Testis (tissue), 3 donors: Measurements from ENCODE around the gene PIP5K1B. TPM values are rescaled to one million over a fixed set of nuclear protein-coding genes. Genes with fewer than 3 reads are reported as not detected.

ENCODE experiments used
- DNase-seq: peaks from one replicate; pipeline ENCODE4 v3.0.0-alpha.2; 2019
- H3K27ac ChIP-seq, 2 donors: fragments of 200-600 bp; sonication (generic); one replicate each; pipeline ENCODE4 v1.5.1; 2019
- H3K27me3 ChIP-seq: fragments of 200-600 bp; sonication (generic); one replicate; pipeline ENCODE4 v1.5.1; 2019
- H3K36me3 ChIP-seq: fragments of 200-600 bp; sonication (generic); one replicate; pipeline ENCODE4 v1.5.1; 2017; ENCODE audit warnings: low read depth; ENCODE audit errors: missing control alignments
- H3K4me1 ChIP-seq: fragments of 200-600 bp; sonication (generic); one replicate; pipeline ENCODE4 v1.5.1; 2019
- H3K4me3 ChIP-seq, 2 donors: fragments of 200-600 bp; sonication (generic); one replicate each; pipeline ENCODE4 v1.5.1; 2017 to 2019
- H3K9me3 ChIP-seq: fragments of 200-600 bp; sonication (generic); one replicate; pipeline ENCODE4 v1.5.1; 2017
- CTCF ChIP-seq, 3 experiments: fragments of 450-650 bp in 2 of 3; fragments of 200-600 bp in 1 of 3; sonication (generic) in 1 of 3; IDR thresholded peaks; one replicate each; pipeline ENCODE4 v1.5.1; 2016 to 2019; ENCODE audit warnings: antibody characterized with exemption in 3 of 3, mild to moderate bottlenecking in 2 of 3, moderate library complexity in 1 of 3
- POLR2A ChIP-seq: fragments of 450-650 bp; IDR thresholded peaks from one replicate; pipeline ENCODE4 v1.6.1; 2017; ENCODE audit warnings: antibody characterized with exemption, mild to moderate bottlenecking, moderate library complexity
- WGBS, 2 donors: methylation state at CpG; one replicate each; pipeline ENCODE4 v1.1.5; 2018; 5-methylcytosine and 5-hydroxymethylcytosine counted together
- intact Hi-C: fragments of 100-400 bp; cut with DNase I; formaldehyde crosslinking; loops from one replicate; pipeline ENCODE4 v1.15.1; 2023; ENCODE audit warnings: low total_unique reads
- polyA plus RNA-seq: library from polyadenylated mRNA; stranded (reverse); fragments of 350-450 nt; fragmentation: Illumina TruSeq; extraction: RNeasy Lipid Tissue Mini Kit (QIAGEN cat#74804); gene quantifications from one replicate; pipeline ENCODE4 v1.2.3, GENCODE V29; 2014; ENCODE audit warnings: low read depth, low replicate concordance; ENCODE audit not compliant: insufficient read depth
- total RNA-seq, 2 donors: library from RNA; depleted of rRNA; stranded (reverse); fragments of >200 nt; gene quantifications; one replicate each; pipeline ENCODE4 v1.2.3, GENCODE V29; 2016

The PIP5K1B gene
- total and polyA plus RNA-seq, 3 donors from 2014 or later: 53.6 to 70.5 (median 66.9) TPM

DNA sequence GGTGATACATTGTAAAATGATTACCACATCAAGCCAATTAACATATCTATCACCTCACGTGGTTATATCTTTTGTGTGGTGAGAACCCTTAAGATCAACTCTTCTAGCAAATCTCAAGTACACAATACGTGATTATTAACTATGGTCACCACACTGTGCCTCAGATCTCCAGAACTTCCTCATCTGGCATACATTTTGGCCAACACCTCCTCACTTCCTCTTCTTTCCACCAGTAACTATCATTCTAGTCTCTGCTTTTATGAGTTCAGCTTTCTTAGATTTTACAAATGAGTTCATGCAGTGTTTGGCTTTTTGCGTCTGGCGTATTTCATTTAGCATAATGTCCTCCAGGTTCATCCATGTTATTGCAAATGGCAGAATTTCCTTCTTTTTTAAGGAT lies 273.0 kb downstream of the PIP5K1B start:
- H3K9me3 ChIP-seq: no peaks in the 10 kb centered on the region
- no peaks in the 10 kb centered on the region for H3K27me3 ChIP-seq
- 91 to 92% methylated on average over 4 of the region's 4 CpGs for WGBS, 2 donors
- no peak for TF ChIP-seq CTCF (IDR thresholded peaks at IDR 0.05)
- TF ChIP-seq POLR2A: no peak
- H3K27ac ChIP-seq: no peak overlapping the region
- DNase-seq: no peak
- peaks cover 20% of the 10 kb centered on the region for H3K4me1 ChIP-seq
- intact Hi-C loops: no loop called here
- H3K4me3 ChIP-seq: no peak overlapping the region
- H3K36me3 ChIP-seq: no peaks in the 10 kb centered on the region

DNA sequence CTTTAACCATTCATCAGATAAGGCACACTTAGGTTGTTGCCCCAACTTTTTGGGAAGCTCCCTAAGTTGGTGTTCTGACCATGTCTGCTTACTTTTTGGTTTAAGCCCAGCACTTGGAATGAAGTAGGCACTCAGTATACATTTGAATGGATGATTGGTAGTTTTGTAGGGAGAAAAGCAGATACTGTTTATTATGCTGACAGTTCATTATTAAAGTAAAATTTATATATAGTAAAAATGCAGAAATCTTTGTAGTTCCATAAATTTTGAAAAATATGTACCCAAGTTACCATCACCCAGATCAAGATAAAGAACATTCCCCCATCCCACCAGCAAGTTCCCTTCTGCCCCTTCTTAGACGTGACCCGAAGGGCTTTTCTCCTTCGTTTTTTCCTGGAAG lies 273.5 kb downstream of the PIP5K1B start:
- H3K27me3 ChIP-seq: no peaks in the 10 kb centered on the region
- TF ChIP-seq POLR2A: no peak
- TF ChIP-seq CTCF (IDR thresholded peaks at IDR 0.05): no peak
- H3K27ac ChIP-seq: no peak overlapping the region
- DNase-seq: no peak
- 94 to 98% methylated on average over 3 of the region's 3 CpGs for WGBS, 2 donors
- H3K36me3 ChIP-seq: no peaks in the 10 kb centered on the region
- no peak overlapping the region for H3K4me3 ChIP-seq
- H3K9me3 ChIP-seq: no peaks in the 10 kb centered on the region
- H3K4me1 ChIP-seq: peaks cover 20% of the 10 kb centered on the region
- intact Hi-C loops: no loop called here

GRCh38 chr9:68979538-68980314 lies 274.7 kb downstream of the PIP5K1B start:
- 57 to 59% methylated on average over 9 of the region's 9 CpGs for WGBS, 2 donors
- Histone ChIP-seq H3K4me1 (peaks cover 20% of the 10 kb centered on the region), H3K36me3 (no peaks in the 10 kb centered on the region), H3K9me3 (no peaks in the 10 kb centered on the region), H3K27me3 (no peaks in the 10 kb centered on the region), H3K27ac (no peak overlapping the region), H3K4me3 (no peak overlapping the region)
- peak; percentile 25 for DNase-seq
- intact Hi-C loops: no loop called here
- TF ChIP-seq CTCF (IDR thresholded peaks at IDR 0.05): no peak
- no peak for TF ChIP-seq POLR2A

DNA sequence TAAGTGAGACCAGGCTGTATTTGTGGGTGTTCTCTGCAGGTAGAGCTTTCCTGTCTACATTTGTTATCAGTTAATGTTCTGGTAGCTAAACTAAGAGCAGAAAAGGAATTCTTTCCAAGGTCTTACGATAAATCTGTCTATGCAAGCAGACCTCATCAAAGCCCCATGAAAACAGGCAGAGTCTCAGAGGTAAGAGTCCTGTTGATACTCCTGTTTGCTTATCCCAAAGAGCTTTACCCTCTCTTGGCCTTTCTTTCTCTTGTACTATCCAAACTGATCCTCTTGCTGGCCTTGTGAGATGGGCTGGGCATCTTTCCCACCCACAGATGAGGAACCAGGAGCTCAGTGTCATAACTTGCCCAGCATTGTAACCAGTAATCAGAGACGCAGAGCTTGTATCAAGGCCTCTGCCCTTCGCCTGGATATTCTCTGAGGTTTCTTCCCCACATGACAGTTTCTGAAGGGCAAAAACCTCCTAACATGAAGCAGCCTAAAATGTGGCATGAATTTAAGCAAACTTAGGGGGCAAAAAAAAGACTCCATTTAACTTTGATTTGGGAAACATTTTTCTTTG lies 275.4 kb downstream of the PIP5K1B start:
- intact Hi-C loops: no loop called here
- peak; percentile 46 for DNase-seq
- no peaks in the 10 kb centered on the region for H3K36me3 ChIP-seq
- no peaks in the 10 kb centered on the region for H3K27me3 ChIP-seq
- no peak overlapping the region for H3K27ac ChIP-seq
- WGBS, 2 donors: 41 to 72% methylated on average over 3 of the region's 3 CpGs
- peaks cover 20% of the 10 kb centered on the region for H3K4me1 ChIP-seq
- no peak overlapping the region for H3K4me3 ChIP-seq
- H3K9me3 ChIP-seq: no peaks in the 10 kb centered on the region
- TF ChIP-seq POLR2A (no peak), CTCF (IDR thresholded peaks at IDR 0.05) (no peak)

DNA sequence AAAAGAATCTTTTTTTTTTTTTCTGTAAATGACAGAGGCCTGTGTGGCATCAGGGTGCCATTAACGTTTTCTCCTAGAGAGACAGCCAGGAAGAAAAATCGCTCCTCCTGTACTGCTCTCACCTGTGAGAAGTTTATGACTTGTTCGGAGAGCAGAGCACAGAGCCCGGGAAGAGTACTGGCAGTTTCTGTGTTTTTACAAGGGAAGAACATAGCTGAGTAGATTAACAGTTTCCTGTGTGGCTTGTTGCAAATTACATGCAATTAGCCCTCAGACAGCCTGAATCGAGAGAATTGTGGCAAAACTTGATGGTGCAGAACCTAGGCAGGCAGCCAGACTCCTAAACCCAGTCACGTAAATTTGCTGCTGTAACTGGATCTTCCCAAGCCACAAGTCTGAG lies 276.7 kb downstream of the PIP5K1B start:
- 32 to 37% methylated on average over 6 of the region's 6 CpGs for WGBS, 2 donors
- no peak for TF ChIP-seq CTCF (IDR thresholded peaks at IDR 0.05)
- no peak for TF ChIP-seq POLR2A
- intact Hi-C loops: no loop called here
- DNase-seq: no peak
- Histone ChIP-seq H3K27ac (no peak overlapping the region), H3K27me3 (no peaks in the 10 kb centered on the region), H3K9me3 (no peaks in the 10 kb centered on the region), H3K36me3 (no peaks in the 10 kb centered on the region), H3K4me1 (peaks cover 20% of the 10 kb centered on the region), H3K4me3 (no peak overlapping the region)
